Measurements from ENCODE around the gene ZNF558.
"Not testable (repeated sequence)": the region's sequence is repeated elsewhere in the genome, so short reads cannot be mapped to it uniquely, and the experiment has no call there.

Gene ZNF558

GRCh38 chr19:8794823-8795222, 37.3 kb downstream of the ZNF558 start:
- no peak for DNase-seq

GRCh38 chr19:8773587-8773986, 58.5 kb downstream of the ZNF558 start:
- not testable (repeated sequence) for DNase-seq

GRCh38 chr19:8769265-8769664, 62.8 kb downstream of the ZNF558 start:
- not testable (repeated sequence) for DNase-seq

GRCh38 chr19:8767257-8767656, 64.8 kb downstream of the ZNF558 start:
- not testable (repeated sequence) for DNase-seq

Measured in NCI-H446 treated with DMSO at 0.1 percent for 48 hours (cell line).